ENCODE data around the gene NOXO1. TPM values are rescaled to one million over a fixed set of nuclear protein-coding genes. Genes with fewer than 3 reads are reported as not detected.
A peak's percentile ranks its signal among the peaks of the same experiment; 100 is the strongest.

Gene NOXO1
- total RNA-seq, 1 donor from 2014 or later = 0.42 TPM

DNA sequence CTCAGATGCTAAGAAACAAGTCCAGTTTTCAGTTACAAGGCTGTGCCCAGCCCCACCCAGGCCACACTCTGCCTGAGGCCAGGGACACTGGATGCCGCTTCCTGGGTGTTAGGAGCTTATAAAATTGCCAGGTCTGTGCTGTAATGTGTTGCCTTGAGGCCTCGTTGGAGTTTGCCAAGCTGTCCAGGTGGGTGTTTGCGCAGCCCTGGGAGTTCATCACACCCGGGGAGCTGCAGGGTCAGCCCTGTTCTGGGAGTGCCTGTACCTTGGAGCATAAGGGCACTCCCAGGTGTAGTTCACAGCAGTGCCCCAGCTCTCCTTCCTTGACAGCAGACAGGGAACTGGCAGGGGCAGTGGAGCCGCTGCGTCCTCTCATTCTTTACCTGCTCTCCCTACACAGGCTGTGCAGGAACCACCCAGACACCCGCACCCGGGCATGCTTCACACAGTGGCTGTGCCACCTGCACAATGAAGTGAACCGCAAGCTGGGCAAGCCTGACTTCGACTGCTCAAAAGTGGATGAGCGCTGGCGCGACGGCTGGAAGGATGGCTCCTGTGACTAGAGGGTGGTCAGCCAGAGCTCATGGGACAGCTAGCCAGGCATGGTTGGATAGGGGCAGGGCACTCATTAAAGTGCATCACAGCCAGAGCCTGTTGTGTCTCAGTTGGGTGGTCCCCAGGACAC is 4.3 kb upstream of the NOXO1 start:
- TF ChIP-seq, protein P1, sequence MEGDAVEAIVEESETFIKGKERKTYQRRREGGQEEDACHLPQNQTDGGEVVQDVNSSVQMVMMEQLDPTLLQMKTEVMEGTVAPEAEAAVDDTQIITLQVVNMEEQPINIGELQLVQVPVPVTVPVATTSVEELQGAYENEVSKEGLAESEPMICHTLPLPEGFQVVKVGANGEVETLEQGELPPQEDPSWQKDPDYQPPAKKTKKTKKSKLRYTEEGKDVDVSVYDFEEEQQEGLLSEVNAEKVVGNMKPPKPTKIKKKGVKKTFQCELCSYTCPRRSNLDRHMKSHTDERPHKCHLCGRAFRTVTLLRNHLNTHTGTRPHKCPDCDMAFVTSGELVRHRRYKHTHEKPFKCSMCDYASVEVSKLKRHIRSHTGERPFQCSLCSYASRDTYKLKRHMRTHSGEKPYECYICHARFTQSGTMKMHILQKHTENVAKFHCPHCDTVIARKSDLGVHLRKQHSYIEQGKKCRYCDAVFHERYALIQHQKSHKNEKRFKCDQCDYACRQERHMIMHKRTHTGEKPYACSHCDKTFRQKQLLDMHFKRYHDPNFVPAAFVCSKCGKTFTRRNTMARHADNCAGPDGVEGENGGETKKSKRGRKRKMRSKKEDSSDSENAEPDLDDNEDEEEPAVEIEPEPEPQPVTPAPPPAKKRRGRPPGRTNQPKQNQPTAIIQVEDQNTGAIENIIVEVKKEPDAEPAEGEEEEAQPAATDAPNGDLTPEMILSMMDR (IDR thresholded peaks at IDR 0.05; ENCODE audit: unreplicated experiment) = no peak
- peaks cover 9% of the 10 kb centered on the region for H3K36me3 Mint-ChIP-seq
- H3K4me1 Mint-ChIP-seq = peaks cover 21% of the 10 kb centered on the region
- H3K27me3 Mint-ChIP-seq (ENCODE audit: low read depth) = peaks cover 50% of the 10 kb centered on the region
- no peaks in the 10 kb centered on the region for H3K9me3 Mint-ChIP-seq
- no peak for DNase-seq (ENCODE audit: low spot score in 2 of 2, unreplicated experiment in 2 of 2)
- peak overlapping the region; percentile 83 for H3K4me3 Mint-ChIP-seq
- no peak overlapping the region for H3K27ac Mint-ChIP-seq

- Mint-ChIP-seq H3K4me1 (peaks cover 21% of the 10 kb centered on the region), H3K4me3 (peak overlapping the region; percentile 83), H3K27ac (peak overlapping the region; percentile 87), H3K27me3 (ENCODE audit: low read depth) (peaks cover 56% of the 10 kb centered on the region), H3K9me3 (no peaks in the 10 kb centered on the region), H3K36me3 (peaks cover 9% of the 10 kb centered on the region)
- TF ChIP-seq, protein P1 (IDR thresholded peaks at IDR 0.05; ENCODE audit: unreplicated experiment) = no peak
- DNase-seq (ENCODE audit: low spot score in 2 of 2, unreplicated experiment in 2 of 2) = no peak
Measured at GRCh38 chr16:1984347-1985225, 3.3 kb upstream of the NOXO1 start.

- Mint-ChIP-seq H3K27me3 (ENCODE audit: low read depth) (peaks cover 53% of the 10 kb centered on the region), H3K4me1 (peaks cover 15% of the 10 kb centered on the region), H3K27ac (peak within 1 kb of the TSS; percentile 87), H3K4me3 (peak within 1 kb of the TSS; percentile 83), H3K9me3 (no peaks in the 10 kb centered on the region), H3K36me3 (peaks cover 9% of the 10 kb centered on the region)
- TF ChIP-seq, protein P1 (IDR thresholded peaks at IDR 0.05; ENCODE audit: unreplicated experiment) = no peak
- peak; percentile 71 to 85 for DNase-seq (ENCODE audit: low spot score in 2 of 2, unreplicated experiment in 2 of 2)
Measured at GRCh38 chr16:1983544-1984346, 2.5 kb upstream of the NOXO1 start, which contains the start of gene GFER. Gene GFER (plus strand): TSS chr16:1984193. CDS start chr16:1984219, 26 bp downstream.

DNA sequence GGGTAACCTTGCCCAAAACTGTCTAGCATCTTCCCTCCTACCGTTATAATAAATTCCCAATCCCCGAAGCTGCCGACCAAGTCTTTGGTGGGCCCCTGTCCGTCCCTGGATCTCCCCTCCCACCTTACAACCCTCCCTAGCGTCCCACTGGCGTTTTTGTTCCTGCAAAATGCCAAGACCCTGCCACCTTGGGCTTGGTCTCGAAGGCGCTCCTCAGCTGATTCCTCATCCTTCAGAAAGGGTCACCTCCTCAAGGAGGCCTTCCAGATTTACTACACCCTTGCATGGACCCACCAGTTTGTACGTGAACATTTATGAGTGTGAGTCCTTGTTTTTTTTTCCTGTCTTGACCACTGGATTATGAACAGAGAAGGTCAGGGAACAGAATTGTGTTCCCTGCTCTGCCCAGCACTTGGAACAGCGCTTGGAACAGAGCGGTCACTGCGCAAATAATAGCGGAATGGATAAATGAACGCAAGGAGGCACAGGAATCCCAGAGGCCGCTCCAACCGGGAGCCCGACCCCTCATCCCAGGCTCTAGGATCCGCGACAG is 1.8 kb upstream of the NOXO1 start:
- TF ChIP-seq, protein P1 (IDR thresholded peaks at IDR 0.05; ENCODE audit: unreplicated experiment) = no peak
- peak overlapping the region; percentile 72 for H3K4me3 Mint-ChIP-seq

DNA sequence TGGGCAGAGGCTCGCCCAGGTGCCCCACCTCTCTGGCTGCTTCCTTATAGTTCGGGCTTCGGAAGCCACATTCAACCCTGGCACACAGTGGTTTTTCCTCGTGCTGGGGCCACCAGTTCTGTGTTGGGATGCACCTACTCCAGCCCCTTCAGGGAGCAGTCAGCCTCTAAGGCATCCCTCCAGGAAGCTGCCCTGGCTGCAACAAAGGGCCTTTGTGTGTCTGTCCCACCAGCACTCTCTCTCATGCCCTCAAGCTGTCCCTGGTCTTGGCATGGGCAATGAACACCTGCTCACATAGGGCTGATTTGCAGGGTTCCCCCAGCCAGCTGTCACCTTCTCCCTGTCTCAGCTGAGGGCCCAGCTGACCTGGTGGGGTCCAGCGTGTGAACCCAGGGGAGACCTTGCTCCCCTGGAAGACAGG is 754 bp upstream of the NOXO1 start:
- no peak overlapping the region for H3K27ac Mint-ChIP-seq
- H3K4me1 Mint-ChIP-seq = peaks cover 15% of the 10 kb centered on the region

More for the DNA sequence above, 1.8 kb upstream of the NOXO1 start:
- Mint-ChIP-seq H3K4me1 (peaks cover 15% of the 10 kb centered on the region), H3K9me3 (no peaks in the 10 kb centered on the region), H3K27me3 (ENCODE audit: low read depth) (peaks cover 52% of the 10 kb centered on the region), H3K27ac (peak overlapping the region; percentile 30), H3K36me3 (peaks cover 9% of the 10 kb centered on the region)
- DNase-seq (ENCODE audit: low spot score in 2 of 2, unreplicated experiment in 2 of 2) = no peak

More for the DNA sequence above, 754 bp upstream of the NOXO1 start:
- Mint-ChIP-seq H3K4me3 (no peak overlapping the region), H3K9me3 (no peaks in the 10 kb centered on the region), H3K36me3 (peaks cover 11% of the 10 kb centered on the region), H3K27me3 (ENCODE audit: low read depth) (peaks cover 52% of the 10 kb centered on the region)
- TF ChIP-seq, protein P1 (IDR thresholded peaks at IDR 0.05; ENCODE audit: unreplicated experiment) = no peak
- DNase-seq (ENCODE audit: low spot score in 2 of 2, unreplicated experiment in 2 of 2) = no peak
